Measurements from ENCODE around the gene DYNC1I1.

Gene DYNC1I1

GRCh38 chr7:96009148-96009547 is 236.8 kb downstream of the DYNC1I1 start:
- in situ Hi-C loops (cut with MboI; ENCODE audit: low sequenced_read_pairs), result no loop called here

DNA sequence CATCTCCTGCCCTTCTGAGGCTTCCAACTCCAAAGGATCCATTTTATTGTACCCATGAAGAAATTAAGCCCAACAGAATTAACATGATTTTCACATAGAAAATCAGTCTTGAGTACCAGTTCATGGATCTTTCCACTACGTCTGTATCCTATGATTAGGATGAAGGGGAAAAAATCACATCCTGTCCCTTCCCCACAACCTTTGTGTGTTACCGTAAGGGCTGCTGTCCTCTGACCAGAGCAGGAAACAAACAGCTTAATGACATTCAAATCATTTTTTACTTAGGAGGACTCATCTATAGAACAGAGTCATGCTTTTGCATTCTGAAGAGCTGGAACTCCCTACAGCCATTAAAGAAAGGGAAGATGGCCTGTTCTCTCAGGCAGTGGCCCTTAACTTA is 241.5 kb downstream of the DYNC1I1 start:
- in situ Hi-C loops (cut with MboI; ENCODE audit: low sequenced_read_pairs), result no loop called here

DNA sequence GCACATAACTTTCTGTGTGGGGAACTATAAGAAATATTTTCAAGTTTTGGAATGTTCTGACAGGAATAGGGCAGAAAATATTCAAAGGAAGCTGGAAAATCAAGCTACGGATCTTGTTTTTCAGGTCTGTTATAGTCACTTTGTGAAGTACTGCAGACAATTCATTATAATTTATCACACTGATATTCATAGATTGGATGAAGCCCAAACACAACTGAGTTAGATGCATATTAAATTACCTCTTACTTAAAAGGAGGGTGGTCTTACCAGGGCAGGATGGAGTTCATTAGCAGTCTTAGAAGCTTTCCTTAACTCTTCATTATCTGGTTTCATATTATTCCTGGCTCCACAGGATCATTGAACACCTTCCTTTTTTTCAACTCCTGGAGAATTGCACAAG is 242.3 kb downstream of the DYNC1I1 start:
- in situ Hi-C loops (cut with MboI; ENCODE audit: low sequenced_read_pairs), result no loop called here

- in situ Hi-C loops (cut with MboI; ENCODE audit: low sequenced_read_pairs), result no loop called here
These were observed 243.8 kb downstream of the DYNC1I1 start for GRCh38 chr7:96016056-96016586.

DNA sequence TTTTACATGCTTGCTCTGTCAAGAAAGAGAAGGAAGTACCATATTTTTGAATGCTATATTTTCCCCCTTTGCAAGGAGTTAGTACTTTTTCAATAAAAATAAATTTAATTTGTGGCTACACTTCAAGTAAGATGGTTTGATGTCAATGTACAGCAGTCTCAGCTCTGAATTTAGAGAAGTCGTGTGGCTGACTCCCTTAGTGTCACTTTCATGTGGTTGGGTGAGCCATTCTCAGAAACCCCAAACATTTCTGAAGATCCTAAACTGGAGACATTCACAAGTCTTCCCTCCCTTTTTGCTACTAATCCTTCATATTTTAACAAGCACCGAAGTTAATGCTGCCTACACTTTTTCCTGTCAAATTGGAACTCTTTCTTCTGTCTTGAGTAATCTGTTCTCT is 244.4 kb downstream of the DYNC1I1 start:
- in situ Hi-C loops (cut with MboI; ENCODE audit: low sequenced_read_pairs), result no loop called here

GRCh38 chr7:96017877-96018276 is 245.5 kb downstream of the DYNC1I1 start:
- in situ Hi-C loops (cut with MboI; ENCODE audit: low sequenced_read_pairs), result no loop called here

- in situ Hi-C loops (cut with MboI; ENCODE audit: low sequenced_read_pairs), result no loop called here
These were observed 249.2 kb downstream of the DYNC1I1 start for GRCh38 chr7:96021568-96021967.

DNA sequence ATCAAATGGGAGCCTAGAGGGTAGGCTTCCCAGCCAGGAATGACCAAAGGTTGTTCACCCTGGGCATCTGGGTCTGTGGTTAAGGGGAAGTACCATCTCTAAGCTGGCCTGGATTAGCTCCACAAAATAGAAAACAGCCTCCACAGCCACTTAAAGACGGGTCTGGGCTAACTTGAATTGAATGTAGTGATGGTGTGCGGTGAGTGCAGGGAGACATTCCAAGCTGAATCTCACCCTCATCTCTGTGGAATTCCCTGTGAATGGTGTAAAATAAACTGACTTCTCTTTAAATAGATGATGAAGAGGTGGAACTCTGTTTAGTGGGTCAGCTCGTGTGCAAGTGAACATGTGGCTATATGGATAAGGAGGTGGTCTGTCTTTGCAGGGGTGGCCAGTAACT is 251.0 kb downstream of the DYNC1I1 start:
- in situ Hi-C loops (cut with MboI; ENCODE audit: low sequenced_read_pairs), result no loop called here

DNA sequence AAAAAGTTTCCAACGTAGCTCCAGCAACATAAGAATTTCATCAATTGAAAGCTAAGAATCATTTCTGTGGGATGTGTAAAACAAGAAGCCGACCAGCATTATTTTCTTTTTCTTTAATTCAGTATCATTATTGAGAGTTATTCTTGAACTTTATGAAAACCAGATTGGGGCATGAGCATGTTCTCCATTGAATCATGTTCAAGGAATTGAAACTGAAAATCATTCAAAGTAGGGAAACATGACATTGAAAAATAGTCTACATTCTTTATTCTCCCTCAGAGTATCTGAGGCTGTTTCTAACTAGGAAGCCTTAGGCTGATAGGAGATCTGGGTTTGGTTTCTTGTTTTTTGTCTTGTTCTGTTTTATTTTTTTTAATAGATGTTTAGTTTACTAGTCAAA is 253.7 kb downstream of the DYNC1I1 start:
- in situ Hi-C loops (cut with MboI; ENCODE audit: low sequenced_read_pairs), result no loop called here

- in situ Hi-C loops (cut with MboI; ENCODE audit: low sequenced_read_pairs), result no loop called here
These were observed 254.3 kb downstream of the DYNC1I1 start for GRCh38 chr7:96026611-96027010.

GRCh38 chr7:96028729-96029128 is 256.4 kb downstream of the DYNC1I1 start:
- in situ Hi-C loops (cut with MboI; ENCODE audit: low sequenced_read_pairs), result no loop called here

DNA sequence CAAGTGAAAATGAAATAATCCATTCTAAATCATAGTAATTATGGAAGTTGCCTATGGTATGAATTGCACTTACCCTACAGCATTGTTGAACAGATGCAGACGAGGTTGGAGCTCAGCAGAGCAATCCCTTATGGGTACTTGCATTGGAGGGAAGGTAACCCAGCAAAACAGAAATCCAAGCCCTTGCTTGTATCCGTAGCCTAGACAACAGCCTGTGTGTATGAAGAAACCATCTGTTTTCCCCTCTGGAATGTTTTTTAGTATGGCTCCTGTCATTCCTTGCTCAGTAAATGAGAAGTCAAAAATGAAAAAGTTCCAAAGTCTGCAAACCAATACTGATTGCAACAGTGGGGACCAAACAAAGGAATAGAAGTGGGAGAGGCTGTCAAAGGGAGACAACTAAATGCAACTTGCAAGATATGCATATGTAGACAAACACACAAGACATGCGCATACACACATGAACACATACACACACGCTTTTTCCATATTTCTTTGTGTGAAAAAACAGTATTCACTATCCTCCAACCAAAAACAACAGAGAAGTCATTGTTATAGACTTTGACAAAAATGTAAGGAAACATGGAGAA is 260.8 kb downstream of the DYNC1I1 start:
- in situ Hi-C loops (cut with MboI; ENCODE audit: low sequenced_read_pairs), result no loop called here

- in situ Hi-C loops (cut with MboI; ENCODE audit: low sequenced_read_pairs), result no loop called here
These were observed 262.8 kb downstream of the DYNC1I1 start for GRCh38 chr7:96034940-96035727.

- in situ Hi-C loops (cut with MboI; ENCODE audit: low sequenced_read_pairs), result no loop called here
These were observed 268.0 kb downstream of the DYNC1I1 start for GRCh38 chr7:96040250-96040772.

- in situ Hi-C loops (cut with MboI; ENCODE audit: low sequenced_read_pairs), result no loop called here
These were observed 268.8 kb downstream of the DYNC1I1 start for GRCh38 chr7:96041171-96041570.

- in situ Hi-C loops (cut with MboI; ENCODE audit: low sequenced_read_pairs), result no loop called here
These were observed 272.8 kb downstream of the DYNC1I1 start for GRCh38 chr7:96045181-96045580.

- in situ Hi-C loops (cut with MboI; ENCODE audit: low sequenced_read_pairs), result no loop called here
These were observed 273.6 kb downstream of the DYNC1I1 start for GRCh38 chr7:96045919-96046318.

DNA sequence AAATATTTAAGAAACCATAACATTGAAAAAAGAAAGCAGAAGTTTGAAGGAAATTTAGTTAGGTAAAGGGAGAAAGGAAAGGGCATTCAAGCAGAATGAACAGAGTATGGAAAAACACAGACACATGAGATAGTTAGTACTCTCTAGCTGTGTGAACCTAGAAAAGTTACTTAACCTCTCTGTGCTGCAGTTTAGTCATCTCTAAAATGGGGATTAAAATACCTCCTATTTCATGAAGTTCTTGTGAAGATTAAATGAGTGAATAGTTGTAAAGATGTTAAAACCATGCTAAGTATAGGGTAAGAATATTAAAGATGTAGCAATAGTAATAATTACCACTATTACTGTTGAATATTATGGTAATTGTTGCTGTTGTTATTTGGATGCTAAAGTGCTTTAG is 279.9 kb downstream of the DYNC1I1 start:
- in situ Hi-C loops (cut with MboI; ENCODE audit: low sequenced_read_pairs), result no loop called here

GRCh38 chr7:96052860-96053470 is 280.6 kb downstream of the DYNC1I1 start:
- in situ Hi-C loops (cut with MboI; ENCODE audit: low sequenced_read_pairs), result no loop called here

- in situ Hi-C loops (cut with MboI; ENCODE audit: low sequenced_read_pairs), result no loop called here
These were observed 283.4 kb downstream of the DYNC1I1 start for GRCh38 chr7:96055717-96056116.

GRCh38 chr7:96059075-96059474 is 286.7 kb downstream of the DYNC1I1 start:
- in situ Hi-C loops (cut with MboI; ENCODE audit: low sequenced_read_pairs), result no loop called here

GRCh38 chr7:96061009-96061408 is 288.7 kb downstream of the DYNC1I1 start:
- in situ Hi-C loops (cut with MboI; ENCODE audit: low sequenced_read_pairs), result no loop called here
